Activated CD4-positive, CD25-positive, alpha-beta regulatory T cell (primary cell): ENCODE measurements around the gene CASK.
A peak's percentile ranks its signal among the peaks of the same experiment; 100 is the strongest.

Source experiments
- DNase-seq, 4 experiments: peaks; one replicate each; lab custom pipeline; 2025; lab: John Stamatoyannopoulos, UW

CASK gene

GRCh38 chrX:41923211-41923977 is at the start of gene CASK:
CASK (minus strand) TSS chrX:41923554; CDS start chrX:41922988, 566 bp downstream.
- DNase-seq = peak; percentile 65 to 80 (median 74)

GRCh38 chrX:41971346-41971745 is 48.0 kb upstream of the CASK start:
- no peak for DNase-seq

- DNase-seq = no peak
Observed at GRCh38 chrX:41970419-41970818, 47.1 kb upstream of the CASK start.

- no peak for DNase-seq
Observed at GRCh38 chrX:41963348-41963747, 40.0 kb upstream of the CASK start.

- DNase-seq = no peak
Observed at GRCh38 chrX:41960142-41960541, 36.8 kb upstream of the CASK start.

GRCh38 chrX:41958861-41959260 is 35.5 kb upstream of the CASK start:
- no peak for DNase-seq

GRCh38 chrX:41956027-41956426 is 32.7 kb upstream of the CASK start:
- DNase-seq = no peak

- DNase-seq = no peak
Observed at GRCh38 chrX:41952102-41952501, 28.7 kb upstream of the CASK start.

GRCh38 chrX:41946989-41947612 is 23.7 kb upstream of the CASK start:
- no peak for DNase-seq

- no peak for DNase-seq
Observed at GRCh38 chrX:41946235-41946634, 22.9 kb upstream of the CASK start.

- no peak for DNase-seq
Observed at GRCh38 chrX:41935832-41936231, 12.5 kb upstream of the CASK start.

- no peak for DNase-seq
Observed at GRCh38 chrX:41933546-41933945, 10.2 kb upstream of the CASK start.

- DNase-seq = no peak
Observed at GRCh38 chrX:41932885-41933284, 9.5 kb upstream of the CASK start.

- DNase-seq = no peak
Observed at GRCh38 chrX:41931591-41931990, 8.2 kb upstream of the CASK start.

GRCh38 chrX:41923978-41924683 is 777 bp upstream of the CASK start:
- DNase-seq = peak in 1 of 4 experiments; percentile 4

- DNase-seq = peak in 3 of 4 experiments; percentile 1 to 9 (median 1)
Observed at GRCh38 chrX:41922431-41923151, 763 bp downstream of the CASK start.

GRCh38 chrX:41921492-41922430 is 1.6 kb downstream of the CASK start:
- DNase-seq = peak in 2 of 4 experiments; percentile 2 to 15

- DNase-seq = no peak
Observed at GRCh38 chrX:41919870-41920269, 3.5 kb downstream of the CASK start.

GRCh38 chrX:41917517-41917916 is 5.8 kb downstream of the CASK start:
- DNase-seq = no peak

GRCh38 chrX:41913476-41913875 is 9.9 kb downstream of the CASK start:
- no peak for DNase-seq

GRCh38 chrX:41912923-41913322 is 10.4 kb downstream of the CASK start:
- no peak for DNase-seq
